H1 (cell line): ENCODE data around the gene FAM43B. TPM values are rescaled to one million over a fixed set of nuclear protein-coding genes. Genes with fewer than 3 reads are reported as not detected.

Experiments
- SP1 ChIP-seq: IDR thresholded peaks from 2 replicates; pipeline ENCODE4 v1.6.1; 2011; ENCODE audit warnings: low read depth, low read length
- polyA plus RNA-seq, 7 experiments: library from polyadenylated mRNA; depleted of rRNA in 3 of 7; stranded (reverse) in 5 of 7; unstranded in 2 of 7; fragments of >200 nt in 5 of 7; fragments of 200-250 nt in 2 of 7; gene quantifications; 1 replicate in 5 of 7; 2 replicates in 1 of 7; 4 replicates in 1 of 7; pipeline versions ENCODE4 v1.2.1 to v1.2.3, GENCODE V29; 2011 to 2013; ENCODE audit warnings: missing spikeins in 2 of 7, mixed read lengths in 2 of 7
- total RNA-seq: library from RNA; stranded (reverse); fragmentation: NEBNext Ultra II Directional; extraction: Animal tissue kit (Norgen Biotek cat#: 25700); gene quantifications from 2 replicates; pipeline ENCODE4 v1.2.1, GENCODE V29; 2021
- TF ChIP-seq, protein P1 (sequence below): fragments of 300-600 bp; sonication (generic); IDR thresholded peaks from 2 replicates; pipeline ENCODE4 v1.7.1; 2012; ENCODE audit warnings: low read length, moderate library complexity, mild to moderate bottlenecking, inconsistent platforms; ENCODE audit not compliant: insufficient replicate concordance

The FAM43B gene
- total and polyA plus RNA-seq, 2 of the 8 experiments (the other 6 are each of a cell fraction or from before 2014, with no cell fraction given), result 0.88 to 2.2 TPM

DNA sequence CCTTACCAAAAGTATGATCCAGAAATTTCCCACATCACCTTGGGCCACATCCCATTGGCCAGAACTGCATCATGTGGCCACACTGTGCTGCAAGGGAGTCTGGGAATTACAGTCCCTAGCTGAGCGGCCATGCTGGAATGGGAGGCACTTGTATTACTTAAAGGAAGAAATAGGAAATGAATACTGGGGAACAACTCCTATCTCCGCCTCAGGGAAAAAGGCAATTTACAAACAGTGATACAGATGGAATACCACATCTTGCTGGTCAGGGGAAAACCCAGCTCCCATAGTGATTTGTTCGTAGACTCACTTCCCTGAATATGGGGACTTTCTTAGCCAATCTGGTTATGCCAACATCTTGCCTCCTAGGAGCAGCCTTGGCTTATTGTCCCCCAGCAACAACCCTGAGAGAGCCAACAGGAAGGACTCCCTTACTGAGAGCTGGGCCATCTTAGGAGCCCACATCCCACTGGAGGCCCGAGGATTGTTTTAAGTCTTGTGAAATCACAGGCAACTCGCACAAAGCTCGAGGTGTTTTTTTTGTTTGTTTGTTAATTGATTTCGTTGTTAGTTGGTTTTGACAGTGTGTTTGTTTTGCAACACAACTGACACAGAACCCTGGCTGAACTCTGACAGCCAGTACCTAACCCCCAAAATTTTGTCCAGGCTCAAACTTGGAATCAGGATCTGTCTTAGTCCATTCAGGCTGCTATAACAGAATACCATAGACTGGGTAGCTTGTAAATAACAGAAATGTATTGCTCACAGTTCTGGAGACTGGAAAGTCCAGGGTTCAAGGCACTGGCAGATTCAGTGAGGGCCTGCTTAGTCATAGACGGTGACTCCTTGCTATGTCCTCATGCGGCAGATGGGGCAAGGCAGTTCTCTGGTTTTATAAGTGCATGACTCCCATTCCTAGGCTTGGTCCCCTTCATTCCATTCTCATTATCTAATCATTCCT, 51.4 kb downstream of the FAM43B start (continued):
- TF ChIP-seq, protein P1, sequence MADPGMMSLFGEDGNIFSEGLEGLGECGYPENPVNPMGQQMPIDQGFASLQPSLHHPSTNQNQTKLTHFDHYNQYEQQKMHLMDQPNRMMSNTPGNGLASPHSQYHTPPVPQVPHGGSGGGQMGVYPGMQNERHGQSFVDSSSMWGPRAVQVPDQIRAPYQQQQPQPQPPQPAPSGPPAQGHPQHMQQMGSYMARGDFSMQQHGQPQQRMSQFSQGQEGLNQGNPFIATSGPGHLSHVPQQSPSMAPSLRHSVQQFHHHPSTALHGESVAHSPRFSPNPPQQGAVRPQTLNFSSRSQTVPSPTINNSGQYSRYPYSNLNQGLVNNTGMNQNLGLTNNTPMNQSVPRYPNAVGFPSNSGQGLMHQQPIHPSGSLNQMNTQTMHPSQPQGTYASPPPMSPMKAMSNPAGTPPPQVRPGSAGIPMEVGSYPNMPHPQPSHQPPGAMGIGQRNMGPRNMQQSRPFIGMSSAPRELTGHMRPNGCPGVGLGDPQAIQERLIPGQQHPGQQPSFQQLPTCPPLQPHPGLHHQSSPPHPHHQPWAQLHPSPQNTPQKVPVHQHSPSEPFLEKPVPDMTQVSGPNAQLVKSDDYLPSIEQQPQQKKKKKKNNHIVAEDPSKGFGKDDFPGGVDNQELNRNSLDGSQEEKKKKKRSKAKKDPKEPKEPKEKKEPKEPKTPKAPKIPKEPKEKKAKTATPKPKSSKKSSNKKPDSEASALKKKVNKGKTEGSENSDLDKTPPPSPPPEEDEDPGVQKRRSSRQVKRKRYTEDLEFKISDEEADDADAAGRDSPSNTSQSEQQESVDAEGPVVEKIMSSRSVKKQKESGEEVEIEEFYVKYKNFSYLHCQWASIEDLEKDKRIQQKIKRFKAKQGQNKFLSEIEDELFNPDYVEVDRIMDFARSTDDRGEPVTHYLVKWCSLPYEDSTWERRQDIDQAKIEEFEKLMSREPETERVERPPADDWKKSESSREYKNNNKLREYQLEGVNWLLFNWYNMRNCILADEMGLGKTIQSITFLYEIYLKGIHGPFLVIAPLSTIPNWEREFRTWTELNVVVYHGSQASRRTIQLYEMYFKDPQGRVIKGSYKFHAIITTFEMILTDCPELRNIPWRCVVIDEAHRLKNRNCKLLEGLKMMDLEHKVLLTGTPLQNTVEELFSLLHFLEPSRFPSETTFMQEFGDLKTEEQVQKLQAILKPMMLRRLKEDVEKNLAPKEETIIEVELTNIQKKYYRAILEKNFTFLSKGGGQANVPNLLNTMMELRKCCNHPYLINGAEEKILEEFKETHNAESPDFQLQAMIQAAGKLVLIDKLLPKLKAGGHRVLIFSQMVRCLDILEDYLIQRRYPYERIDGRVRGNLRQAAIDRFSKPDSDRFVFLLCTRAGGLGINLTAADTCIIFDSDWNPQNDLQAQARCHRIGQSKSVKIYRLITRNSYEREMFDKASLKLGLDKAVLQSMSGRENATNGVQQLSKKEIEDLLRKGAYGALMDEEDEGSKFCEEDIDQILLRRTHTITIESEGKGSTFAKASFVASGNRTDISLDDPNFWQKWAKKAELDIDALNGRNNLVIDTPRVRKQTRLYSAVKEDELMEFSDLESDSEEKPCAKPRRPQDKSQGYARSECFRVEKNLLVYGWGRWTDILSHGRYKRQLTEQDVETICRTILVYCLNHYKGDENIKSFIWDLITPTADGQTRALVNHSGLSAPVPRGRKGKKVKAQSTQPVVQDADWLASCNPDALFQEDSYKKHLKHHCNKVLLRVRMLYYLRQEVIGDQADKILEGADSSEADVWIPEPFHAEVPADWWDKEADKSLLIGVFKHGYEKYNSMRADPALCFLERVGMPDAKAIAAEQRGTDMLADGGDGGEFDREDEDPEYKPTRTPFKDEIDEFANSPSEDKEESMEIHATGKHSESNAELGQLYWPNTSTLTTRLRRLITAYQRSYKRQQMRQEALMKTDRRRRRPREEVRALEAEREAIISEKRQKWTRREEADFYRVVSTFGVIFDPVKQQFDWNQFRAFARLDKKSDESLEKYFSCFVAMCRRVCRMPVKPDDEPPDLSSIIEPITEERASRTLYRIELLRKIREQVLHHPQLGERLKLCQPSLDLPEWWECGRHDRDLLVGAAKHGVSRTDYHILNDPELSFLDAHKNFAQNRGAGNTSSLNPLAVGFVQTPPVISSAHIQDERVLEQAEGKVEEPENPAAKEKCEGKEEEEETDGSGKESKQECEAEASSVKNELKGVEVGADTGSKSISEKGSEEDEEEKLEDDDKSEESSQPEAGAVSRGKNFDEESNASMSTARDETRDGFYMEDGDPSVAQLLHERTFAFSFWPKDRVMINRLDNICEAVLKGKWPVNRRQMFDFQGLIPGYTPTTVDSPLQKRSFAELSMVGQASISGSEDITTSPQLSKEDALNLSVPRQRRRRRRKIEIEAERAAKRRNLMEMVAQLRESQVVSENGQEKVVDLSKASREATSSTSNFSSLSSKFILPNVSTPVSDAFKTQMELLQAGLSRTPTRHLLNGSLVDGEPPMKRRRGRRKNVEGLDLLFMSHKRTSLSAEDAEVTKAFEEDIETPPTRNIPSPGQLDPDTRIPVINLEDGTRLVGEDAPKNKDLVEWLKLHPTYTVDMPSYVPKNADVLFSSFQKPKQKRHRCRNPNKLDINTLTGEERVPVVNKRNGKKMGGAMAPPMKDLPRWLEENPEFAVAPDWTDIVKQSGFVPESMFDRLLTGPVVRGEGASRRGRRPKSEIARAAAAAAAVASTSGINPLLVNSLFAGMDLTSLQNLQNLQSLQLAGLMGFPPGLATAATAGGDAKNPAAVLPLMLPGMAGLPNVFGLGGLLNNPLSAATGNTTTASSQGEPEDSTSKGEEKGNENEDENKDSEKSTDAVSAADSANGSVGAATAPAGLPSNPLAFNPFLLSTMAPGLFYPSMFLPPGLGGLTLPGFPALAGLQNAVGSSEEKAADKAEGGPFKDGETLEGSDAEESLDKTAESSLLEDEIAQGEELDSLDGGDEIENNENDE, result no peak
- no peak for TF ChIP-seq SP1
